IMR-90 (cell line): ENCODE measurements around the gene ZBTB7B. TPM values are rescaled to one million over a fixed set of nuclear protein-coding genes. Genes with fewer than 3 reads are reported as not detected.

Experiments
- ATAC-seq: fragments of 200-7000 bp; cut with Tn5 transposase; 2 replicates; pipeline ENCODE4 v1.9.1; 2020; ENCODE audit warnings: low read depth, mild to moderate bottlenecking, moderate library complexity
- BruUV-seq: library from RNA; stranded (reverse); fragments of 400-500 nt; replicated peaks from 2 replicates; lab custom pipeline; 2021; lab: Mats Ljungman, UMichigan
- CTCF ChIA-PET: fragments of 300-600 bp; formaldehyde crosslinking; extraction: SDS; loops from one replicate; lab custom pipeline; 2021; ENCODE audit warnings: antibody characterized with exemption; lab: Yijun Ruan, JAX
- POLR2A ChIA-PET: fragments of 300-600 bp; sonication (Branson Sonifier 250); formaldehyde crosslinking; loops from one replicate; lab custom pipeline; 2022; ENCODE audit warnings: antibody characterized with exemption; ENCODE audit not compliant: unreplicated experiment; lab: Charles Lee
- DNase-seq: peaks from one replicate; pipeline ENCODE4 v3.0.0; 2013
- H2AFZ ChIP-seq: replicated peaks from 2 replicates; pipeline ENCODE3; 2013; ENCODE audit warnings: low read length, mild to moderate bottlenecking; ENCODE audit not compliant: poor library complexity
- H2AK5ac ChIP-seq: 2 replicates; pipeline ENCODE4 v1.6.1; 2013; ENCODE audit warnings: low read depth, low read length, inconsistent platforms
- H2AK9ac ChIP-seq: replicated peaks from 2 replicates; pipeline ENCODE3; 2013; ENCODE audit warnings: mild to moderate bottlenecking, low read depth, low read length, moderate library complexity; ENCODE audit not compliant: poor library complexity
- H2BK120ac ChIP-seq: 2 replicates; pipeline ENCODE4 v1.6.1; 2013; ENCODE audit warnings: low read depth, low read length, inconsistent platforms
- H2BK15ac ChIP-seq: 3 replicates; pipeline ENCODE4 v1.6.1; 2013; ENCODE audit warnings: low read depth, low read length, inconsistent platforms
- H2BK20ac ChIP-seq: 2 replicates; pipeline ENCODE4 v1.6.1; 2013; ENCODE audit warnings: low read depth, mild to moderate bottlenecking, inconsistent platforms, low read length, moderate library complexity
- H2BK5ac ChIP-seq: 2 replicates; pipeline ENCODE4 v1.6.1; 2013; ENCODE audit warnings: mild to moderate bottlenecking, low read depth, low read length, inconsistent platforms; ENCODE audit not compliant: poor library complexity, severe bottlenecking
- H3K14ac ChIP-seq: replicated peaks from 2 replicates; pipeline ENCODE4 v1.6.1; 2013; ENCODE audit warnings: low read depth, low read length, inconsistent platforms
- H3K18ac ChIP-seq: 2 replicates; pipeline ENCODE4 v1.6.1; 2013; ENCODE audit warnings: low read depth, low read length, control low read depth
- H3K23ac ChIP-seq: 2 replicates; pipeline ENCODE4 v1.6.1; 2013; ENCODE audit warnings: low read depth, low read length, inconsistent platforms
- H3K27ac ChIP-seq: 2 replicates; pipeline ENCODE4 v1.5.1; 2013; ENCODE audit warnings: mild to moderate bottlenecking, control low read depth, low read length; ENCODE audit not compliant: insufficient read depth
- H3K27me3 ChIP-seq: 2 replicates; pipeline ENCODE4 v1.6.1; 2013; ENCODE audit warnings: low read length; ENCODE audit not compliant: control insufficient read depth, insufficient read depth
- H3K36me3 ChIP-seq: 2 replicates; pipeline ENCODE4 v1.6.1; 2013; ENCODE audit warnings: low read length, mixed read lengths; ENCODE audit not compliant: control insufficient read depth, insufficient read depth
- H3K4ac ChIP-seq: 2 replicates; pipeline ENCODE4 v1.6.1; 2013; ENCODE audit warnings: low read depth, low read length, inconsistent platforms
- H3K4me1 ChIP-seq: 2 replicates; pipeline ENCODE4 v1.6.1; 2013; ENCODE audit warnings: low read length, mixed read lengths; ENCODE audit not compliant: control insufficient read depth, insufficient read depth
- H3K4me2 ChIP-seq: 2 replicates; pipeline ENCODE4 v1.6.1; 2013; ENCODE audit warnings: low read depth, mild to moderate bottlenecking, control low read depth, low read length, moderate library complexity
- H3K4me3 ChIP-seq: 2 replicates; pipeline ENCODE4 v1.5.1; 2013; ENCODE audit warnings: low read depth, mild to moderate bottlenecking, control low read depth, low read length, moderate library complexity; ENCODE audit not compliant: insufficient read depth
- H3K56ac ChIP-seq: 2 replicates; pipeline ENCODE4 v1.6.1; 2013; ENCODE audit warnings: low read length, inconsistent platforms; ENCODE audit not compliant: insufficient read depth; ENCODE audit errors: extremely low read depth
- H3K79me1 ChIP-seq, 2 experiments: 2 replicates each; pipeline ENCODE4 v1.6.1; 2013; ENCODE audit warnings: low read length in 2 of 2, inconsistent platforms in 1 of 2, low read depth in 1 of 2
- H3K9ac ChIP-seq: 2 replicates; pipeline ENCODE4 v1.6.1; 2013; ENCODE audit warnings: low read depth, low read length, control low read depth
- H3K9me1 ChIP-seq: 2 replicates; pipeline ENCODE4 v1.6.1; 2013; ENCODE audit warnings: low read length, inconsistent platforms; ENCODE audit not compliant: insufficient read depth
- H3K9me3 ChIP-seq: 2 replicates; pipeline ENCODE4 v1.6.1; 2013; ENCODE audit warnings: low read length; ENCODE audit not compliant: control insufficient read depth, insufficient read depth
- H4K20me1 ChIP-seq: 2 replicates; pipeline ENCODE4 v1.6.1; 2013; ENCODE audit warnings: low read length, inconsistent platforms; ENCODE audit not compliant: insufficient read depth
- H4K5ac ChIP-seq: 2 replicates; pipeline ENCODE4 v1.6.1; 2013; ENCODE audit warnings: mild to moderate bottlenecking, low read depth, low read length, control low read depth
- H4K8ac ChIP-seq, 2 experiments: 2 replicates each; pipeline ENCODE4 v1.6.1; 2013; ENCODE audit warnings: low read depth in 2 of 2, low read length in 2 of 2, control low read depth in 1 of 2, inconsistent platforms in 1 of 2
- H4K91ac ChIP-seq: 2 replicates; pipeline ENCODE4 v1.6.1; 2013; ENCODE audit warnings: low read depth, low read length, inconsistent platforms; ENCODE audit not compliant: insufficient read depth
- BHLHE40 ChIP-seq: fragments of 150-350 bp; IDR thresholded peaks from 2 replicates; pipeline ENCODE4 v1.6.1; 2016; ENCODE audit warnings: mild to moderate bottlenecking, low read depth, low read length
- CHD1 ChIP-seq: IDR thresholded peaks from 2 replicates; pipeline ENCODE4 v1.6.1; 2012; ENCODE audit warnings: low read depth, low read length, improper control_type of control experiment
- MAZ ChIP-seq: IDR thresholded peaks from 2 replicates; pipeline ENCODE4 v1.6.1; 2012; ENCODE audit warnings: low read depth, mild to moderate bottlenecking, low read length, improper control_type of control experiment, moderate library complexity, borderline replicate concordance
- SMC3 ChIP-seq: fragments of 150-350 bp; IDR thresholded peaks from 2 replicates; pipeline ENCODE4 v1.6.1; 2016; ENCODE audit warnings: low read depth, mild to moderate bottlenecking, antibody characterized with exemption, low read length, moderate library complexity
- WGBS, 2 experiments: methylation state at CpG; one replicate each; pipeline versions ENCODE4 v1.1.5 to v1.1.7; 2013; ENCODE audit warnings: missing lambda C conversion rate in 2 of 2; ENCODE audit not compliant: insufficient read length in 1 of 2; ENCODE audit errors: extremely low coverage in 2 of 2; 5-methylcytosine and 5-hydroxymethylcytosine counted together
- dilution Hi-C: fragments of 300-500 bp; cut with HindIII; formaldehyde crosslinking; loops from one replicate; pipeline ENCODE4 v1.14.3; 2018; ENCODE audit warnings: low sequenced_read_pairs; ENCODE audit not compliant: unreplicated experiment
- in situ Hi-C: fragments of 300-500 bp; cut with MboI; formaldehyde crosslinking; loops from 3 replicates; pipeline ENCODE4 v1.14.3; 2019; ENCODE audit warnings: low sequenced_read_pairs, inconsistent platforms, mixed read lengths
- intact Hi-C: fragments of 100-400 bp; cut with micrococcal nuclease; formaldehyde crosslinking; loops from 2 replicates; pipeline ENCODE4 v1.10.0; 2022
- polyA plus RNA-seq, 3 experiments: library from polyadenylated mRNA; depleted of rRNA; stranded (reverse); fragments of >200 nt; gene quantifications; 2 replicates each; pipeline ENCODE4 v1.2.3, GENCODE V29; 2012; ENCODE audit warnings: low replicate concordance in 1 of 3
- total RNA-seq: library from RNA; depleted of rRNA; stranded (reverse); fragments of >200 nt; gene quantifications from 2 replicates; pipeline ENCODE4 v1.2.3, GENCODE V29; 2012
- TF ChIP-seq, protein P1 (sequence below): conservative IDR thresholded peaks from 2 replicates; pipeline ENCODE4 v1.5.1; 2012; ENCODE audit warnings: mild to moderate bottlenecking, low read depth, low read length, improper control_type of control experiment
- TF ChIP-seq, protein P2 (sequence below): fragments of 150-350 bp; IDR thresholded peaks from 2 replicates; pipeline ENCODE4 v1.6.1; 2016; ENCODE audit warnings: low read depth, mild to moderate bottlenecking, low read length, moderate library complexity, borderline replicate concordance

The ZBTB7B gene
- total and polyA plus RNA-seq, 2 of the 4 experiments (the other 2 are of a cell fraction) = 7.7 to 17.4 TPM

DNA sequence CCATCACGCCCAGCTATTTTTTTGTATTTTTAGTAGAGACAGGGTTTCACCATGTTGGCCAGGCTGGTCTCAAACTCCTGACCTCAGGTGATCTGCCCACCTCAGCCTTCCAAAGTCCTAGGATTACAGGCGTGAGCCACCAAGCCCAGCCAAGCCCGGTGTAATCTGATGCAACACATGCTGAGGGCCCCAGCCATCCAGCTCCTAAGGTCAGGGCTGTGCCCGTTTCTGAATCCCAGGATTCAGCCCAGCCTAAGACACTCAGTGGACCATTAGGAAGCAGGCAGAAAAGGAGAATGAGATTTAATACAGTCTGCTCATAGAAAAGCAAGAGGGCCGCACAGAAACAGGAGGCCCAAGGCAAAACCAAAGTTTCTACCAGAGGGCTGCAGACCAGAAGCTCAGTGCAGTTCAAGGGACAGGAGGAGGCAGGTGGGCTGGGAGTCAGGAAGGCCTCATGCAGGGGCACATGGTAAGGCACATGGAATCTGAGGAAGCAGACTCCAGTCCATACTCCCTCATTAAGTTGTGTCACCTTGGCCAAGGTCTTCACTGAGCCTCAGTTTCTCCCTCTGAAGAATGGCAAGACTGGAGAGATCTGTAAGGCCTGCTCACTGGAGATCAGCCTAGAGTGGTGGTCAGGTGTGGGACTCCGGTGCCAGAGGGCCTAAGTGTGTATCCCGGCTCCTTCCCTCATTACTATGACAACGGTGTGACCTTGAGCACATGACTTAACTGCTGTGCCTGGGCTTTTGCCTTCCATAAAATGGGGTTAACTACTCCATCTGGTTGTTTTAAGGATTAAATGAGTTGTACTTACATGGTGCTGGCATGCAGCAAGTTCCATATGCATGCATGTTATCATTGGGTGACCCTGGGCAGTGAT lies 46.1 kb downstream of the ZBTB7B start:
- Histone ChIP-seq H3K9ac (no peak overlapping the region), H4K8ac (no peak overlapping the region), H2BK5ac (no peak overlapping the region), H3K56ac (no peak overlapping the region), H4K5ac (no peak overlapping the region), H3K4me3 (no peak overlapping the region), H3K79me1 (peaks cover 0 to 15% of the 10 kb centered on the region in 2 experiments; a peak in 2 of 4 replicates), H2AK9ac (no peak overlapping the region), H4K91ac (no peak overlapping the region), H3K4me1 (peaks cover 13% of the 10 kb centered on the region), H4K20me1 (no peaks in the 10 kb centered on the region; the same call in 1 of the 2 replicates), H2BK120ac (no peak overlapping the region), H3K27ac (no peak overlapping the region), H3K36me3 (no peaks in the 10 kb centered on the region), H3K4me2 (no peak overlapping the region), H2AK5ac (no peak overlapping the region; the same call in 1 of the 2 replicates), H3K23ac (no peak overlapping the region), H2BK20ac (no peak overlapping the region), H3K27me3 (no peaks in the 10 kb centered on the region), H3K9me3 (no peaks in the 10 kb centered on the region), H3K14ac (no peak overlapping the region), H2BK15ac (no peak overlapping the region), H3K9me1 (peaks cover 9% of the 10 kb centered on the region; the same call in 1 of the 2 replicates), H2AFZ (no peak overlapping the region), H3K4ac (no peak overlapping the region), H3K18ac (no peak overlapping the region)
- dilution Hi-C loops (no loop called here), intact Hi-C loops (no loop called here), in situ Hi-C loops (no loop called here)
- WGBS, 2 experiments = 100% methylated on average over 1 of the region's 8 CpGs; no CpG with 5 or more reads in 1 of the 2 experiments
- DNase-seq (no peak), ATAC-seq (no peak)
- ChIA-PET CTCF (interaction anchor here (0.9 to 2.3 kb wide), 2 partner anchors 13 to 36 kb away, joined by 4 to 6 read pairs; no protein-coding TSS in a partner anchor), POLR2A (no interaction called here)
- TF ChIP-seq, protein P1, sequence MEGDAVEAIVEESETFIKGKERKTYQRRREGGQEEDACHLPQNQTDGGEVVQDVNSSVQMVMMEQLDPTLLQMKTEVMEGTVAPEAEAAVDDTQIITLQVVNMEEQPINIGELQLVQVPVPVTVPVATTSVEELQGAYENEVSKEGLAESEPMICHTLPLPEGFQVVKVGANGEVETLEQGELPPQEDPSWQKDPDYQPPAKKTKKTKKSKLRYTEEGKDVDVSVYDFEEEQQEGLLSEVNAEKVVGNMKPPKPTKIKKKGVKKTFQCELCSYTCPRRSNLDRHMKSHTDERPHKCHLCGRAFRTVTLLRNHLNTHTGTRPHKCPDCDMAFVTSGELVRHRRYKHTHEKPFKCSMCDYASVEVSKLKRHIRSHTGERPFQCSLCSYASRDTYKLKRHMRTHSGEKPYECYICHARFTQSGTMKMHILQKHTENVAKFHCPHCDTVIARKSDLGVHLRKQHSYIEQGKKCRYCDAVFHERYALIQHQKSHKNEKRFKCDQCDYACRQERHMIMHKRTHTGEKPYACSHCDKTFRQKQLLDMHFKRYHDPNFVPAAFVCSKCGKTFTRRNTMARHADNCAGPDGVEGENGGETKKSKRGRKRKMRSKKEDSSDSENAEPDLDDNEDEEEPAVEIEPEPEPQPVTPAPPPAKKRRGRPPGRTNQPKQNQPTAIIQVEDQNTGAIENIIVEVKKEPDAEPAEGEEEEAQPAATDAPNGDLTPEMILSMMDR = no peak
- TF ChIP-seq MAZ (no peak), SMC3 (no peak), BHLHE40 (no peak), CHD1 (no peak)
- TF ChIP-seq, protein P2, sequence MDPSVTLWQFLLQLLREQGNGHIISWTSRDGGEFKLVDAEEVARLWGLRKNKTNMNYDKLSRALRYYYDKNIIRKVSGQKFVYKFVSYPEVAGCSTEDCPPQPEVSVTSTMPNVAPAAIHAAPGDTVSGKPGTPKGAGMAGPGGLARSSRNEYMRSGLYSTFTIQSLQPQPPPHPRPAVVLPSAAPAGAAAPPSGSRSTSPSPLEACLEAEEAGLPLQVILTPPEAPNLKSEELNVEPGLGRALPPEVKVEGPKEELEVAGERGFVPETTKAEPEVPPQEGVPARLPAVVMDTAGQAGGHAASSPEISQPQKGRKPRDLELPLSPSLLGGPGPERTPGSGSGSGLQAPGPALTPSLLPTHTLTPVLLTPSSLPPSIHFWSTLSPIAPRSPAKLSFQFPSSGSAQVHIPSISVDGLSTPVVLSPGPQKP = no peak
- no TSS peak for BruUV-seq
